CD4-positive, alpha-beta T cell treated with Interleukin-21 for 1 hour (primary cell): ENCODE data around the gene ATP13A4.

ENCODE experiments used
- DNase-seq: peaks from one replicate; pipeline ENCODE4 v3.0.0-alpha.2; 2020

The ATP13A4 gene

DNA sequence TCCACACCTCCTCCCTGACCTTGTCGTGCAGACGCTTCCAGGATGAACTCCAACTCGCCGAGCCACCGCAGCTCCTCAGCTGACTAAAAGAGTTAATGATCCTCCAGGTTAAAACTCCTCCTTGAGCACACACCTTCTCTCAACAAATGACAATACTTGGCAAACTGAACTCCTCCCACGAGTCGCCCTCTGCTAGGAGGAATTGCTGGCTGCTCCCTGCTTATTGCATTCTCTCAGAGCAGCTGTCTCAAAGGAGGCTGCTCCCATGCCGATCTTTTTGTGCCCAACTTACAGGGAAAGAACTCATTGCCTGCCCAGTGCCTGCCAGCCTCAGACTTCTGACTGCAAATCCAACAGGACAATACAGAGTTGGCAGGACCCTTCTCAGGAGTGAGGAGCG lies at the start of gene ATP13A4:
ATP13A4 (minus strand) TSS at position 85 of the 400 bp plus-strand sequence. CDS start 96 bp downstream, outside the sequence.
- no peak for DNase-seq

GRCh38 chr3:193599393-193599792 lies 44.7 kb upstream of the ATP13A4 start:
- no peak for DNase-seq

- no peak for DNase-seq
Observed at GRCh38 chr3:193598202-193598601, 43.5 kb upstream of the ATP13A4 start.

DNA sequence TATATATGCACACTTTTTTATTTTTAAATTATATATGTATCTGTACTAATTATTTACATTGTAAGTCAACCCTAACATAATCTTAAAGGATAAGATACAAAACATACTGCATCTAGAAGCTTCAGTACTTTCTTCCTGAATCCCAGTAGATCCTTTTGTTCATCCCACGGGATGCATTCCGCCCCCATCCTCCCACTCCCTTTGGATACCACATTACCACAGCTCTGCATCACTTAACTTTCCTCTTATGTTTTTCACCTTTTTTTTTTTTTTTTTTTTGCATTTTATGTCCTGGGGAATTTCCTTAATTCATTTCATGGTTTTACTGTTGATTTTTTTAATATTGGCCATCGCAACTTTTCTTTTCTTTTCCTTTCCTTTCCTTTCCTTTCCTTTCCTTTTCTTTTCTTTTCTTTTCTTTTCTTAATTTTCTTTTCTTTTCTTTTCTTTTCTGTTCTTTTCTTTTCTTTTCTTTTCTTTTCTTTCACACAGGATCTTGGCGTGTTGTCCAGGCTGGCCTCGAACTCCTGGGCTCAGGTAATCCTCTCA lies 41.3 kb upstream of the ATP13A4 start:
- no peak for DNase-seq

DNA sequence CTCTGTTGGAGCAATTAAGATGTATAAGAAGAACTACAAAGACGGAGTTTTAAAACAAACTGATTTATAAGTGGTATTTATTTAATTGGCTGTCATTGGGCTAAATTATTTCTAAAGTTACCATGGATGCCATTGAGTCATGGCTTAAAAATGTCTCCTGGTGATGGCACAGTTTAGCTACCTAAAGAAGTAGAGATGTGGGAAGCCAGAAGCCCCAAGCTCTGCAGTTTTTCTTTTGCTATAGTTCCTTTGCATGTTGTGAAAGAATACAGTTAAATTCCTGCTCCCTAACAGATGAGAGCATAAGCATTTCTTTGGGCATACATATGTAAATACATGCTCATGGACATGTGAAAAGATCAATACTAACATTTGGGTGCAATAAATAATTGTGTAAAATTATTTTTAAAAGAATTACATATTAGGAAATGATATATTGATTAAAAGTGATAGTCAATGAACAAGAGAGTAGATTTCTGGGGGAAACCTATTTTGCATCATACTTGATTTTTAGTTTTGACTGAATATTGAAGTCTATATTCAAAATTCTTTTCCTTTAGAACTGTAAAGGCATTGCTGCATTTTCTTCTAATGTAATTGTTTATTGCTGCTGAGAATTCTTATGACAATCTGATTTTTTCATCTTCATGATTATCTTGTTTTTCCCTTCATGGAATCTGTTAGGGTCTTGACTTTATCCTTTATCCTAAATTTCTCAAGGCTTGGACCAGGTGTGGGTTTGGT lies 40.4 kb upstream of the ATP13A4 start:
- DNase-seq = no peak

- peak; percentile 37 for DNase-seq
Observed at GRCh38 chr3:193593668-193594030, 39.0 kb upstream of the ATP13A4 start.

- DNase-seq = peak; percentile 92
Observed at GRCh38 chr3:193592841-193593667, 38.4 kb upstream of the ATP13A4 start, which contains the start of gene OPA1. OPA1 (plus strand) TSS chr3:193593208; CDS start chr3:193593378, 170 bp downstream.

- DNase-seq = no peak
Observed at GRCh38 chr3:193590088-193590856, 35.6 kb upstream of the ATP13A4 start.

DNA sequence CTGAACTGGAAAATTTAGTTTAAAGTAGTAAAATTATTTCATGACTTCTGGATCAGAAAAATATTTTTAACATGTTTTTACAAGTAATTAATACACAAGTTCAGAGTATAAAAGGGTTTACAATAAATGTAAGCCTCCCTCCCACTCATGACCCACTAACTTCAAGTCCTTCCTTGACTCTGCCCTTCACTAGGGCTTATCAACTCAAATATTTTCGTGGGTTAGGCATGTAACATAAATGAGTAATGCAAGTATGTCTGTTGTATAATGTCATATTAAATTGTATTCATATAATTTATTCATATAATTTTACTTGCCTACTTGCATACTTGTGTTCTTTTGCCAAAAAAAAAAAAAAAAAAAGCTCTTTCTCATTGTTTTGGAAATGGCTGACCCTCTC lies 34.9 kb upstream of the ATP13A4 start:
- DNase-seq = no peak

DNA sequence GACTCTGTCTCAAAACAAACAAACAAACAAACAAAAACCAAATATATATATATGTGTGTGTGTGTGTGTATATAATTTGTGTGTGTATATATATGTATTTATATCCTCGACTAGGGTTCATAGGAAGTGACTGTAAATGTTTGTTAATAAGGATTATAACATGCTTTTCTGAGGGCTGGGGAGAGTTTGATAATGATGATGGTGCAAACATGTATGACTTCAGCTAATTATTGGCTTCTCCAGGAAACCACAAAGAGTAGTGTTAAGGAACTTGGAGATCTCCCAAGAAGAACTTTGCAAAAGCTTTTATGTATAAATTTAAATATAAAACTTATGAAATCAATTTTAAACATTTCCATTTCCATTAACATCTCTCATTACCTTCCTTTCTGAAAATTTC lies 34.4 kb upstream of the ATP13A4 start:
- DNase-seq = no peak

- DNase-seq = no peak
Observed at GRCh38 chr3:193586526-193586925, 31.8 kb upstream of the ATP13A4 start.

DNA sequence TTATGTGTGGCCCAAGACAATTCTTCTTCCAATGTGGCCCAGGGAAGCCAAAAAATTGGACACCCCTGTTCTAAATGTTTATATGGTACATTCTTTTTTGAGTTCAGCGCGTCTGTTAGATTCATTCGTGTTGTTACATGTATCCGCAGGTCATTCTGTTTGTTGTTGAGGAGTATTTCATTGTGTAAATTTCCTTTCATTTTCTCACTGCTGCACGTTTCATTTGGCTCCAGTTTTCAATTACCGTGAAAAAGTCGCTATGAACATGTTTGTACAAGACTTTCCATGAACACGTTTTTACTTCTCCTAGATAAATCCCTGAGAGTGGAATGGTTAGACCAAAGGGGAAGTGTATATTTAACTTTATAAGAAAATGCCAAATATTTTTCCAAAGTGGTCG lies 30.8 kb upstream of the ATP13A4 start:
- DNase-seq = no peak

GRCh38 chr3:193574488-193575070 lies 19.9 kb upstream of the ATP13A4 start:
- no peak for DNase-seq

- no peak for DNase-seq
Observed at GRCh38 chr3:193573403-193574191, 18.9 kb upstream of the ATP13A4 start.

DNA sequence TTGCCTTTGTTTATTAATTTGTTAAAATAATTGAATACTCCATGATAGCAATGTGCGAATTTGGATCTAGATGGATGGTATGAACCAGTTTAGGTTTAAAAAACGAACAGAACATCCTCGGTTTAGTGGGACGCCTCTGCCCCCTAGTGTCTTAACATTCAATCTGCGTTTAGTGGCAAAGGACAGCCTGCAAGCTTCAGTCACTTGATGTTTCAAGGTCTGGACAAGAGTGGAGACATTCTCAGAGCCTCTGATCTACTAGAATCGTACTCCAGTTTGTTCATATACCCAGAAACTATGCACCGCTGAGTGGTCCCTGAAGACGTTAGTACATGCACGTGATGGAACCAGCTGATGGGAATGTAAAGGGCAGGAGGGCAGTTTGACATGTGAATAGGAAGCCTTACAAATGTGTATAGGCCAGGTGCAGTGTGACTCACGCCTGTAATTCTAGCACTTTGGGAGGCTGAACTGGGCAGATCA lies 17.8 kb upstream of the ATP13A4 start:
- DNase-seq = peak; percentile 53

GRCh38 chr3:193569119-193569518 lies 14.4 kb upstream of the ATP13A4 start:
- no peak for DNase-seq

DNA sequence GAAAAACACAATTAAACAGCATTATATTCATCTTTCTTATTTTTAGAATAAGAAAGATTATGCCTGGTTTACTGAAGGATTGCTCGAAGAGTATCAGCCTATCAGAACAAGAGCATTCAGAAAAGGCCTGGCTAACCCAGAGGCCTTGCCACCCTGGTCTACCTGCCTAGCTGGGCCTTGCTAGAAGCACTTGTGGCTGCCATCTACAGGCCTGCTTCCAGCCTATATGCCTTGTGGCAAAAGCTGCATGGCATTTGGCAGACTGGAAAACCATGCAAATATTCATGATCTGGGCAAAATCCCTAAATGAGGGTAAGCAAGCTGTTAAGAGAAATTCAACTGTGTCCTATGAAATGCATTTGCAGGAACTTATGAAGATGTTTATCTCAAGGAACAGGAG lies 9.3 kb upstream of the ATP13A4 start:
- DNase-seq = no peak

- no peak for DNase-seq
Observed at GRCh38 chr3:193563426-193563825, 8.7 kb upstream of the ATP13A4 start.

DNA sequence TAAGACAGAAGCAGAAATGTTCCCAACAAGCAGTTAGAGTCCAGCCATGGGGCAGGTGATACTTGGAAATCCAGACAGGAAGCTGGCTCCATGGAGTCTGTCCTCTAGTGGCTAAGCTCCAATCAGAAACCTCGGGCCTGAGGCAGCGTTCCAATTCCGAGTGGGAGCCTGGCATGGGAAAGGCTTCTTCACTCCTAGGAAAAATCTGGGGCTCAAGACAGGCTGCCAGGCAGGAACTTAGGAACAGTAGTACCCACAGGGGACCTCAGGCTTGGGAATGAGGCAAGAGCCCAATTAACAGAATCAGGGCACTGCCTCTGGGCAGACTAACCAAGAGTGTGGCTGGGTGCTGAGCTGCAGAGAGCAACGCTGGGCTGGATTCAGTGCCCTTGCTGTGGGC lies 6.2 kb upstream of the ATP13A4 start:
- DNase-seq = no peak

DNA sequence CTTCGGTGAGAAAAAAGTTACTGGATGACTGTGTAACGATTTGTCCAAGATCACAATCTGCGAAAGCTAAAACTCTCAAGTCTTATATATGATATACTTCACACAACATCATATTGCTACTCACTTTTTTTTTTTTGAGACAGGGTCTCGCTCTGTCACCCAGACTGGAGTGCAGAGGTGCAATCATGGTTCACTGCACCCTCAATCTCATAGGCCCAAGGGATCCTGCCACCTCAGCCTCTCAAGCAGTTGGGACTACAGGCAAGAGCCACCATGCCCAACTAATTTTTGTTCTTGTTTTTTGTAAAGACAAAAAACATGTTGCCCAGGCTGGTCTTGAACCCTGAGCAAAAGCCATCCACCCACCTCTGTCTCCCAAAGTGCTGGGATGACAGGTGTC lies 5.4 kb upstream of the ATP13A4 start:
- DNase-seq = no peak

GRCh38 chr3:193559100-193559499 lies 4.4 kb upstream of the ATP13A4 start:
- no peak for DNase-seq

DNA sequence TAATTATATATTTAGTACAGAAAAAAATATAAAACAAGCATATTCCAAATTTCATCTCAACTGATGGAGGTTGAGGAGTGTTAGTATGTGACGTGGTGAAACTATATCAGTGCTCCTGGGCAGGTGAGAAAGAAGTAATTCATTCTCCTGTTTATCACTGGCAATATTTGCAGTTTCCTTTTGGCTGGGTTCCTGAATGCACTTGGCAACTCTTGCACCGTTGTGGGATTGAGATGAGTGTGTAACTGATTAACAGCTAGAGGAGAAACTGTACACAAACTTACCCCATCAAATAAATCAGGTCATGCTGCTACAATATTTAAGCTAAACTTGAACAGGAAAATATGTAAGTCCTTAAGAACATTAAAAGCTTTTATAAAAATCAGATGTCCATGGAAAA lies 2.1 kb upstream of the ATP13A4 start:
- no peak for DNase-seq
